IMR-90 (cell line): Measurements from ENCODE around the gene ALK. TPM values are rescaled to one million over a fixed set of nuclear protein-coding genes. Genes with fewer than 3 reads are reported as not detected.

Experiments used
- ATAC-seq: fragments of 200-7000 bp; cut with Tn5 transposase; 2 replicates; pipeline ENCODE4 v1.9.1; 2020; ENCODE audit warnings: low read depth, mild to moderate bottlenecking, moderate library complexity
- BruUV-seq: library from RNA; stranded (reverse); fragments of 400-500 nt; replicated peaks from 2 replicates; lab custom pipeline; 2021; lab: Mats Ljungman, UMichigan
- CTCF ChIA-PET: fragments of 300-600 bp; formaldehyde crosslinking; extraction: SDS; loops from one replicate; lab custom pipeline; 2021; ENCODE audit warnings: antibody characterized with exemption; lab: Yijun Ruan, JAX
- POLR2A ChIA-PET: fragments of 300-600 bp; sonication (Branson Sonifier 250); formaldehyde crosslinking; loops from one replicate; lab custom pipeline; 2022; ENCODE audit warnings: antibody characterized with exemption; ENCODE audit not compliant: unreplicated experiment; lab: Charles Lee
- DNase-seq: peaks from one replicate; pipeline ENCODE4 v3.0.0; 2013
- H2AFZ ChIP-seq: replicated peaks from 2 replicates; pipeline ENCODE3; 2013; ENCODE audit warnings: low read length, mild to moderate bottlenecking; ENCODE audit not compliant: poor library complexity
- H2AK5ac ChIP-seq: 2 replicates; pipeline ENCODE4 v1.6.1; 2013; ENCODE audit warnings: low read depth, low read length, inconsistent platforms
- H2AK9ac ChIP-seq: replicated peaks from 2 replicates; pipeline ENCODE3; 2013; ENCODE audit warnings: mild to moderate bottlenecking, low read depth, low read length, moderate library complexity; ENCODE audit not compliant: poor library complexity
- H2BK120ac ChIP-seq: 2 replicates; pipeline ENCODE4 v1.6.1; 2013; ENCODE audit warnings: low read depth, low read length, inconsistent platforms
- H2BK15ac ChIP-seq: 3 replicates; pipeline ENCODE4 v1.6.1; 2013; ENCODE audit warnings: low read depth, low read length, inconsistent platforms
- H2BK20ac ChIP-seq: 2 replicates; pipeline ENCODE4 v1.6.1; 2013; ENCODE audit warnings: low read depth, mild to moderate bottlenecking, inconsistent platforms, low read length, moderate library complexity
- H2BK5ac ChIP-seq: 2 replicates; pipeline ENCODE4 v1.6.1; 2013; ENCODE audit warnings: mild to moderate bottlenecking, low read depth, low read length, inconsistent platforms; ENCODE audit not compliant: poor library complexity, severe bottlenecking
- H3K14ac ChIP-seq: replicated peaks from 2 replicates; pipeline ENCODE4 v1.6.1; 2013; ENCODE audit warnings: low read depth, low read length, inconsistent platforms
- H3K18ac ChIP-seq: 2 replicates; pipeline ENCODE4 v1.6.1; 2013; ENCODE audit warnings: low read depth, low read length, control low read depth
- H3K23ac ChIP-seq: 2 replicates; pipeline ENCODE4 v1.6.1; 2013; ENCODE audit warnings: low read depth, low read length, inconsistent platforms
- H3K27ac ChIP-seq: 2 replicates; pipeline ENCODE4 v1.5.1; 2013; ENCODE audit warnings: mild to moderate bottlenecking, control low read depth, low read length; ENCODE audit not compliant: insufficient read depth
- H3K27me3 ChIP-seq: 2 replicates; pipeline ENCODE4 v1.6.1; 2013; ENCODE audit warnings: low read length; ENCODE audit not compliant: control insufficient read depth, insufficient read depth
- H3K36me3 ChIP-seq: 2 replicates; pipeline ENCODE4 v1.6.1; 2013; ENCODE audit warnings: low read length, mixed read lengths; ENCODE audit not compliant: control insufficient read depth, insufficient read depth
- H3K4ac ChIP-seq: 2 replicates; pipeline ENCODE4 v1.6.1; 2013; ENCODE audit warnings: low read depth, low read length, inconsistent platforms
- H3K4me1 ChIP-seq: 2 replicates; pipeline ENCODE4 v1.6.1; 2013; ENCODE audit warnings: low read length, mixed read lengths; ENCODE audit not compliant: control insufficient read depth, insufficient read depth
- H3K4me2 ChIP-seq: 2 replicates; pipeline ENCODE4 v1.6.1; 2013; ENCODE audit warnings: low read depth, mild to moderate bottlenecking, control low read depth, low read length, moderate library complexity
- H3K4me3 ChIP-seq: 2 replicates; pipeline ENCODE4 v1.5.1; 2013; ENCODE audit warnings: low read depth, mild to moderate bottlenecking, control low read depth, low read length, moderate library complexity; ENCODE audit not compliant: insufficient read depth
- H3K56ac ChIP-seq: 2 replicates; pipeline ENCODE4 v1.6.1; 2013; ENCODE audit warnings: low read length, inconsistent platforms; ENCODE audit not compliant: insufficient read depth; ENCODE audit errors: extremely low read depth
- H3K79me1 ChIP-seq, 2 experiments: 2 replicates each; pipeline ENCODE4 v1.6.1; 2013; ENCODE audit warnings: low read length in 2 of 2, inconsistent platforms in 1 of 2, low read depth in 1 of 2
- H3K9ac ChIP-seq: 2 replicates; pipeline ENCODE4 v1.6.1; 2013; ENCODE audit warnings: low read depth, low read length, control low read depth
- H3K9me1 ChIP-seq: 2 replicates; pipeline ENCODE4 v1.6.1; 2013; ENCODE audit warnings: low read length, inconsistent platforms; ENCODE audit not compliant: insufficient read depth
- H3K9me3 ChIP-seq: 2 replicates; pipeline ENCODE4 v1.6.1; 2013; ENCODE audit warnings: low read length; ENCODE audit not compliant: control insufficient read depth, insufficient read depth
- H4K20me1 ChIP-seq: 2 replicates; pipeline ENCODE4 v1.6.1; 2013; ENCODE audit warnings: low read length, inconsistent platforms; ENCODE audit not compliant: insufficient read depth
- H4K5ac ChIP-seq: 2 replicates; pipeline ENCODE4 v1.6.1; 2013; ENCODE audit warnings: mild to moderate bottlenecking, low read depth, low read length, control low read depth
- H4K8ac ChIP-seq, 2 experiments: 2 replicates each; pipeline ENCODE4 v1.6.1; 2013; ENCODE audit warnings: low read depth in 2 of 2, low read length in 2 of 2, control low read depth in 1 of 2, inconsistent platforms in 1 of 2
- H4K91ac ChIP-seq: 2 replicates; pipeline ENCODE4 v1.6.1; 2013; ENCODE audit warnings: low read depth, low read length, inconsistent platforms; ENCODE audit not compliant: insufficient read depth
- BHLHE40 ChIP-seq: fragments of 150-350 bp; IDR thresholded peaks from 2 replicates; pipeline ENCODE4 v1.6.1; 2016; ENCODE audit warnings: mild to moderate bottlenecking, low read depth, low read length
- CHD1 ChIP-seq: IDR thresholded peaks from 2 replicates; pipeline ENCODE4 v1.6.1; 2012; ENCODE audit warnings: low read depth, low read length, improper control_type of control experiment
- FOS ChIP-seq: fragments of 150-350 bp; IDR thresholded peaks from 2 replicates; pipeline ENCODE4 v1.6.1; 2016; ENCODE audit warnings: low read depth, low read length
- MXI1 ChIP-seq: IDR thresholded peaks from 2 replicates; pipeline ENCODE4 v1.6.1; 2012; ENCODE audit warnings: low read depth, mild to moderate bottlenecking, low read length, moderate library complexity, borderline replicate concordance
- USF2 ChIP-seq: fragments of 150-350 bp; IDR thresholded peaks from 2 replicates; pipeline ENCODE4 v1.6.1; 2017; ENCODE audit warnings: mild to moderate bottlenecking, antibody characterized with exemption, low read length, low read depth
- WGBS, 2 experiments: methylation state at CpG; one replicate each; pipeline versions ENCODE4 v1.1.5 to v1.1.7; 2013; ENCODE audit warnings: missing lambda C conversion rate in 2 of 2; ENCODE audit not compliant: insufficient read length in 1 of 2; ENCODE audit errors: extremely low coverage in 2 of 2; 5-methylcytosine and 5-hydroxymethylcytosine counted together
- dilution Hi-C: fragments of 300-500 bp; cut with HindIII; formaldehyde crosslinking; loops from one replicate; pipeline ENCODE4 v1.14.3; 2018; ENCODE audit warnings: low sequenced_read_pairs; ENCODE audit not compliant: unreplicated experiment
- in situ Hi-C: fragments of 300-500 bp; cut with MboI; formaldehyde crosslinking; loops from 3 replicates; pipeline ENCODE4 v1.14.3; 2019; ENCODE audit warnings: low sequenced_read_pairs, inconsistent platforms, mixed read lengths
- intact Hi-C: fragments of 100-400 bp; cut with micrococcal nuclease; formaldehyde crosslinking; loops from 2 replicates; pipeline ENCODE4 v1.10.0; 2022
- polyA plus RNA-seq, 3 experiments: library from polyadenylated mRNA; depleted of rRNA; stranded (reverse); fragments of >200 nt; gene quantifications; 2 replicates each; pipeline ENCODE4 v1.2.3, GENCODE V29; 2012; ENCODE audit warnings: low replicate concordance in 1 of 3
- total RNA-seq: library from RNA; depleted of rRNA; stranded (reverse); fragments of >200 nt; gene quantifications from 2 replicates; pipeline ENCODE4 v1.2.3, GENCODE V29; 2012

The ALK gene
- total and polyA plus RNA-seq, 2 of the 4 experiments (the other 2 are of a cell fraction) = not detected

DNA sequence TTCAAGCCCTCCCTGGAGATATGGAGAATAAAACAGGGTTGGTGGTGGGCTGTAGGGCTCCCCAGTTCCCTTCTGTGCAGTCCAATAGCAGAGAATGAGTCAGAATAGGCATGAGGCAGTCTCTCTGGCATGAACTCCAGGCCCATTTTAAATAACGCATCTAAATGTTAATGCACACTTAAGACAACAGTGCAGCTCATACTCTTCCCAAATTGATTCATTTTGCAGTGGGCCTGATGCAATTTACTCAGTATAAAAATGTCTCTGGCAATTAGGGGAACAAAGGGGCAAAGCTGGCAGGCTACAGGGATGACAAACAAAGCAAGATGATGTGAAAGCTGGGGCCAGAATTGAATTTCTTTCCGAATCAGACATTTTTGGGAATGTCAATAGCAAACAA lies 403.4 kb downstream of the ALK start:
- no CpG with 5 or more reads among the region's 2 CpGs for WGBS, 2 experiments

More for the DNA sequence above, 403.4 kb downstream of the ALK start:
- Histone ChIP-seq H3K56ac (no peak overlapping the region), H4K8ac (peak overlapping the region; percentile 66 to 82), H2AK5ac (peak overlapping the region; percentile 10; the same call in 1 of the 2 replicates), H4K91ac (peak overlapping the region; percentile 66), H2BK15ac (peak overlapping the region; percentile 40; the same call in 1 of the 3 replicates), H2BK5ac (peak overlapping the region; percentile 88), H2AK9ac (no peak overlapping the region), H3K4me3 (no peak overlapping the region), H3K27ac (peak overlapping the region; percentile 87), H2AFZ (peak overlapping the region; percentile 37), H4K20me1 (no peaks in the 10 kb centered on the region), H3K36me3 (no peaks in the 10 kb centered on the region), H2BK120ac (peak overlapping the region; percentile 92), H3K4ac (peak overlapping the region; percentile 71), H3K9me3 (no peaks in the 10 kb centered on the region), H3K27me3 (no peaks in the 10 kb centered on the region), H3K9me1 (peaks cover 10% of the 10 kb centered on the region; the same call in 1 of the 2 replicates), H3K14ac (peak overlapping the region; percentile 80; the same call in 1 of the 2 replicates), H3K18ac (peak overlapping the region; percentile 98), H3K4me1 (peaks cover 24% of the 10 kb centered on the region), H4K5ac (peak overlapping the region; percentile 91), H3K9ac (no peak overlapping the region), H2BK20ac (peak overlapping the region; percentile 92; the same call in 1 of the 2 replicates), H3K79me1 (no peaks in the 10 kb centered on the region), H3K4me2 (peak overlapping the region; percentile 34; the same call in 1 of the 2 replicates), H3K23ac (no peak overlapping the region)
- DNase-seq = peak; percentile 71
- intact Hi-C loops = loop anchor here (5.0 kb wide), 1 partner anchor 56 kb away; no protein-coding TSS in a partner anchor
- POLR2A ChIA-PET = no interaction called here
- CTCF ChIA-PET = interaction anchor here (1.1 kb wide), 1 partner anchor 209 kb away, joined by 3 read pairs; no protein-coding TSS in a partner anchor
- ATAC-seq = peak; percentile 86
- BruUV-seq = no TSS peak
- TF ChIP-seq USF2 = no peak
- no peak for TF ChIP-seq CHD1
- TF ChIP-seq BHLHE40 = no peak
- no peak for TF ChIP-seq MXI1
- no peak for TF ChIP-seq FOS
- dilution Hi-C loops = no loop called here
- in situ Hi-C loops = no loop called here
